ENCODE measurements around the gene IL22RA2.

The IL22RA2 gene

DNA sequence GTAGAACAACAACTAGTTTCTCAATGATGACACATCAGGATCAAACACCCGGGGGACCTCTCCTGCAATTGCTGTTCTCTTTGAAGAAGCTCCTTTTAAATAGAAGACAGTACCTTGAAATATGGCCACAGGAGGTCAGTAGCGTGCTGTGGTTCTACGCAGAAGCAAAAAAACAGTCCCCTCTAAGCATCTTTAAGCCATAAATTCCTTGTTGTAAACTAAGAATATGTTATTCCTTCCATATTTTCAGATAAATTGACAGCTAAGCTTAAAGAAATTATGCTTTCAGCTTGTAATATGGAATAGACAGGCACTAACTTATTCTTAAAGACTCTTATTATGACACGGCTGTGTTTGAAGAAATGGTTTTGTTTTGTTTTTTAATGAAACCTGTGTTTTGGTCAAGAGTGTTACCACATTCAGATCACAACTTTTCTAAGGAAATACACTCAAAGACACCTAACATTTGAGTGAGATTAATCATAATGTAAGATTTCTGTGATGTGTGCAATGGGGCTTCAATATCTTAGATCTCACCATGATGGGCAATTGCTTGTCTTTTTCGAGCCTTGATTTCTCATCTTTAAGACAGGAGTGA, 78.9 kb downstream of the IL22RA2 start:
- Histone ChIP-seq H3K4me1 (ENCODE audit: insufficient read depth, poor library complexity, severe bottlenecking) (no peaks in the 10 kb centered on the region), H3K36me3 (ENCODE audit: low read depth) (no peaks in the 10 kb centered on the region), H3K27ac (ENCODE audit: poor library complexity, severe bottlenecking) (no peak overlapping the region), H3K4me3 (ENCODE audit: severe bottlenecking) (no peak overlapping the region), H3K27me3 (ENCODE audit: insufficient read depth, poor library complexity, severe bottlenecking) (no peaks in the 10 kb centered on the region), H3K9me3 (ENCODE audit: severe bottlenecking) (no peaks in the 10 kb centered on the region)
- ATAC-seq (ENCODE audit: low read depth) (peak; percentile 77), DNase-seq (ENCODE audit: low spot score) (no peak)
- TF ChIP-seq, protein P1, sequence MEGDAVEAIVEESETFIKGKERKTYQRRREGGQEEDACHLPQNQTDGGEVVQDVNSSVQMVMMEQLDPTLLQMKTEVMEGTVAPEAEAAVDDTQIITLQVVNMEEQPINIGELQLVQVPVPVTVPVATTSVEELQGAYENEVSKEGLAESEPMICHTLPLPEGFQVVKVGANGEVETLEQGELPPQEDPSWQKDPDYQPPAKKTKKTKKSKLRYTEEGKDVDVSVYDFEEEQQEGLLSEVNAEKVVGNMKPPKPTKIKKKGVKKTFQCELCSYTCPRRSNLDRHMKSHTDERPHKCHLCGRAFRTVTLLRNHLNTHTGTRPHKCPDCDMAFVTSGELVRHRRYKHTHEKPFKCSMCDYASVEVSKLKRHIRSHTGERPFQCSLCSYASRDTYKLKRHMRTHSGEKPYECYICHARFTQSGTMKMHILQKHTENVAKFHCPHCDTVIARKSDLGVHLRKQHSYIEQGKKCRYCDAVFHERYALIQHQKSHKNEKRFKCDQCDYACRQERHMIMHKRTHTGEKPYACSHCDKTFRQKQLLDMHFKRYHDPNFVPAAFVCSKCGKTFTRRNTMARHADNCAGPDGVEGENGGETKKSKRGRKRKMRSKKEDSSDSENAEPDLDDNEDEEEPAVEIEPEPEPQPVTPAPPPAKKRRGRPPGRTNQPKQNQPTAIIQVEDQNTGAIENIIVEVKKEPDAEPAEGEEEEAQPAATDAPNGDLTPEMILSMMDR (IDR thresholded peaks at IDR 0.05; ENCODE audit: poor library complexity, severe bottlenecking): peak; percentile 86

Data from RWPE2 (cell line).